GM21360 (cell line): Measurements from ENCODE around the gene TFB2M.
"Not testable (repeated sequence)": the region's sequence is repeated elsewhere in the genome, so short reads cannot be mapped to it uniquely, and the experiment has no call there.

Experiments used
- ATAC-seq: cut with Tn5 transposase; IDR thresholded peaks from one replicate; pipeline ENCODE4 v1.9.1; 2021; ENCODE audit warnings: mild to moderate bottlenecking, moderate library complexity; ENCODE audit not compliant: unreplicated experiment

TFB2M gene, protein sequence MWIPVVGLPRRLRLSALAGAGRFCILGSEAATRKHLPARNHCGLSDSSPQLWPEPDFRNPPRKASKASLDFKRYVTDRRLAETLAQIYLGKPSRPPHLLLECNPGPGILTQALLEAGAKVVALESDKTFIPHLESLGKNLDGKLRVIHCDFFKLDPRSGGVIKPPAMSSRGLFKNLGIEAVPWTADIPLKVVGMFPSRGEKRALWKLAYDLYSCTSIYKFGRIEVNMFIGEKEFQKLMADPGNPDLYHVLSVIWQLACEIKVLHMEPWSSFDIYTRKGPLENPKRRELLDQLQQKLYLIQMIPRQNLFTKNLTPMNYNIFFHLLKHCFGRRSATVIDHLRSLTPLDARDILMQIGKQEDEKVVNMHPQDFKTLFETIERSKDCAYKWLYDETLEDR

DNA sequence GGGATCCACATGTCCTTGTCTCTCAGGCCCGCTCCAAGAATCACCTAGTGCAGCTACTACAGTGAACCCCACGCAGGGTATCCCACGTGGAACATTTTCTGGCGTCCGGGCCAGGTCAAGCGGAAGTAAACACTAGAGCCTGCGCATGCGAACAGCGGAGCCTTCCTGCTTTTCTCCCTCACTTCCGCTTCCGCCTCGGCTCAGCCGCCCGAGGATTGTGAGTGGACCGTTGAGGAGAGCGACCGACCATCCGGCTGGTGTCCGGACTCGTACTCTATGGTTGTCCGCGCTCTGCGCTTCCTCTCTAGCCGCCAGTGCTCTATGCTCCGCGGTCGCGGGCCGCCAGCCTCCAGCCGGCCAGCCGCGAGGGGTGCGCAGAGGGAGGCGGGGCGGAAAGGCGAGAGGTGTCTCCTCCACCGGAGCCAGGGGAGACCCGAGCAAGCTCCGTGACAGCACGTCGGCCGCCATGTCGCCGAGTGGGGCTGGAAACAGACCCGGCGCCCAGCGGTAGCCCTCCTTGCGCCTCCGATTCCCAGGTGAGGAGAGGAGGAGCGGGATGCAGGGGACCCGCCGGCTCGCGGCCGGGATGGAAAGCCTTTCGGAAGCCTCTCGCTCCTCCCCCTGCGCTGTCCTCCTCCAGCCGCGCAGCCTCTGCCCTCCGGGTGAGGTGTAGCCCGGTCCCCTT lies at the start of gene TFB2M, which contains the start of gene CNST:
TSS of gene TFB2M (minus strand) at position 134 of the 685 bp plus-strand sequence. CDS start at position 11, 123 bp downstream.
TSS of gene CNST (plus strand) at position 329 of the 685 bp plus-strand sequence. CDS start 25,107 bp downstream, outside the sequence.
- peak; percentile 92 for ATAC-seq

DNA sequence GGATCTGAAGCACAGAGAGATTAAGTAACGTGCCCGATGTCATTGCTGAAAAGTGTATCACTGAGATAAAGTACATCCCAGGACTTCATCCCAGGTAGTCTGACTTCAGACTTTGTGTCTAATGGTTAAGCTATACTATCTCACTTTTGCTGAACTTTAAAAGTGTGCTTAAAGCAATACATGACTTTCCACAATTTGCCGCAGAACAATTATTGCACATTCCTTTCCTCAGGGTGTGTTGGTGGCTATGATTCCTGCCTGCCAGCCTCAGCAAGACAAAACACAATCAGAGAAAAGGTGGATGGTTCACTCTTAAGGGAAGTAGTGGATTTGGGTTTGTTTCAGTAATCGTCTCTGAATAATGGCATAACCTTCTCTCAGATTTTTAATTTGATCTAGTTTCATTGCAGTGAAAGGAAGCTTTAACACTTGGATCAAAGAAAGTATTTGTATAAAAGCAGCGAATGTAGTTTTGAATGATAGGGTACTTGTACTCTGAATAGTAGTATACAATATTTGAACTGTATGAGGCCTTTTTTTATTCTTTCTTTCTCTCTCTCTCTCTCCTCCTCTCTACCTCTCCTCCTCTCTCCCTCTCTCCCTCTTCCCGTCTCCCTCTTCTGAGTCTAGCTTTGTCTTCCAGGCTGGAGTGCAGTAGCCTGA lies 47.2 kb upstream of the TFB2M start:
- ATAC-seq = no peak

DNA sequence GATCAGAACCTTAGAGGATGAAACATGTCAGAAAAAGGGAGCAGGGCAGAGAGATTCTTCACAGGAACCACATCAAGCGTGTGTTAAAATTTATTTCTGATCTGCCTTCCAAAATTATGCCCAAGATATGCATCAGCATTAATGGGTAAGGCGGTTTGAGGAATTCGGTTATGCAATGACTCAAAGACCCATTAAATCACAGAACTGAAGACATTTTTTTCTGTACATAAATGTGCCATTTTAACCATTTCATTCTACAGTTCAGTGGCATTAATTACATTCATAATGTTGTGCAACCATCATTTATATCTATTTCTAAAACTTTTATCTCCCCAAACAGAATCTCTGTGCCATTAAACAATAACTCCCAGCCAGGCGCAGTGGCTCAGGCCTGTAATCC lies 43.6 kb upstream of the TFB2M start:
- ATAC-seq = no peak

DNA sequence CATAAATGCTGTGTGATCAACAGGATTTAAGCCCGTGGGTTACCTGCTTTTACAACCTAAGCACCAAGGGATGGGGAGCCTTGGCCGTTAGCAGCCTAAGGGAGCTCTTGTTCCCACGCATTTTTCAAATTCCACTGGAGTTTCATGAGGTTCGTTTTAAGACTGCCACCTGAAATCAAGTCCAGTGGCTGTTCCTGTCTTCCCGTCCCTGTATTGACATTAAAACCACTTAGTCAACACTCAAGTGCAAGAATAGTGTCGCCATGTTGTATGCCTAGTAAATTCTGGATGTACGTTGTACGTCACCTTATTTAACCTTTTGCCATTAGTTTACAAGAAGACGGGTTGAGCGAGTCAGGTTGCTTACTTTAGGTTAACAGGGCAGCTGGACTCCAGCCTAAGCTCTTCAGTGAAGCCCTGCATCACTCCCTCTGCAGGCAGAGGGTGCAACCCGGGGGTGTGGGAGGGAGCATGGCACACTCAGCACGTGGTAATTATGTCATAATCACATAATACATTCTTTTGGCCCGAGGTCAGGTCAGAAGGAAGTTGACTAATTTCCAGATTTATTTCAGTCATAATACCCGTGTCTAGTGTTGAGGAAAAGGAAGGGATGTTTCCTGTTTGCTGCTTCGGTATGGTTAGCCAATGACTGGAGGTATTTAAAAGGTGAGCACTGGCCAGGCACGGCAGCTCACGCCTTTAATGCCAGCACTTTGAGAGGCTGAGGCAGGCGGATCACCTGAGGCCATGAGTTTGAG lies 42.7 kb upstream of the TFB2M start:
- ATAC-seq = peak; percentile 76

DNA sequence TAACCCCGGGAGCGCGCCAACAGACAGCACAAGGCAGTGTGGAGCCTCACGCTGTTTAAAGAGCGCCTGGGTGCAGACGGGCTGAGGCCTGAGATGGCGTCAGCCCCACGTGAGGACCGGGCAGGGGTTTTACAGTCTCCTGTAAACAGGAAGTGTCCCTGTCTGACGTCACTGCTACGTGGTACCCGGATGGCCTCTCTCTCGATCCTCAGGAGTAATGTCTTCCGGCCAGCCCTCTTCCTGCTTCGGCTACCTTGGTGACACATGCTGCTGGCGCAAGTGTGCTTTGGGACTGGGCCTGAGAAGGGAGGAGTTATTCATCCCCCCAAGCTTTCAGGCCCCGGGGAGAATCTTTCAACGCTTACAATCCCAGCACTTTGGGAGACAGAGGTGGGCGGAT lies 41.4 kb upstream of the TFB2M start:
- ATAC-seq = no peak

DNA sequence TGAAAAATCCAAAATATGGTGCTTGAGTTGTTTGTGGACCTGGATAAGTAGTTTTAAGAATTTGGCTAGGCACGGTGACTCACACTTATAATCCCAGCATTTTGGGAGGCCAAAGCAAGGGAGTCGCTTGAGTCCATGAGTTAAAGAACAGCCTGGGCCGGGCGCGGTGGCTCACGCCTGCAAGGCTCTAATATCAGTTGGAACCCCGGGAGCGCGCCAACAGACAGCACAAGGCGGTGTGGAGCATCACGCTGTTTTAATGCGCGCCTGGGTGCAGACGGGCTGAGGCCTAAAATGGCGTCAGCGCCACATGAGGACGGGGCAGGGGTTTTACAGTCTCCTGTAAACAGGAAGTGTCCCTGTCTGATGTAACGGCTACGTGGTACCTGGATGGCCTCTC lies 39.2 kb upstream of the TFB2M start:
- not testable (repeated sequence) for ATAC-seq

DNA sequence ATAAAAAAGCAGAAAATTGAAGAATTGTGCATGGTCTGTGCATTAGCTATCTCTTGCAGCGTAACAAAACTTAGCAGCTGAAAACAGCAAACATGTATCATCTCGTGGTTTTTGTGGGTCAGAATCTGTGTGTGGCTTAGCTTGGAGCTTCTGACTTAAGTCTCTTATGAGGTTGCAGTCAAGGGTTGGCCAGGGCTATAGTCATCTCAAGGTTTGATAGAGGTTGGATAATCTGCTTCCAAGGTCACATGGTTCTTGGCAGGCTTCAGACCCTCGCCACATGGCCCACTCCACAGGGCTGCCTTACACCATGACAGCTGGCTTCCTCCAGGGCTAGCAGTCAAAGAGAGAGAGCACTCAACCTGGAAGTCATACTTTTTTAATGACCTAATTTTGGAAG lies 36.1 kb upstream of the TFB2M start:
- ATAC-seq = no peak

DNA sequence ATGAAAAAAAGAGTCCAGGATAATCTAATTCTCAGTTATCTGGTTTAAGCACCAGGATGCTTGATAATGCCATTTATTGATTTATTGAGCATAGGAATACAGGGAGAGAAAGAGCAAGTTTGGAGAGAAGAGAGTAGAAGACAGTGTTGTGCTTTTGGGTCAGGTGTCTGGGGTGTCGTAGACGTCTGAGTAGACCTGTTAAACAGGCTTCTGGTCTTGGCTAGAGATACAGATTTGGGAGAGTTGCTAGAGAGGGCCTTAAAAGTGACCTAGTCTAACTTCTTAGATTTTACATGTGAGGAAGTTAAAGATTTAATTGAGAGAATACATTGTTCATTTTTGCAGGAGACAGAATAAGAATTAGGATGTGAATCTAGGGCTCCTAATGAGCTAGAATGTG lies 34.5 kb upstream of the TFB2M start:
- no peak for ATAC-seq

DNA sequence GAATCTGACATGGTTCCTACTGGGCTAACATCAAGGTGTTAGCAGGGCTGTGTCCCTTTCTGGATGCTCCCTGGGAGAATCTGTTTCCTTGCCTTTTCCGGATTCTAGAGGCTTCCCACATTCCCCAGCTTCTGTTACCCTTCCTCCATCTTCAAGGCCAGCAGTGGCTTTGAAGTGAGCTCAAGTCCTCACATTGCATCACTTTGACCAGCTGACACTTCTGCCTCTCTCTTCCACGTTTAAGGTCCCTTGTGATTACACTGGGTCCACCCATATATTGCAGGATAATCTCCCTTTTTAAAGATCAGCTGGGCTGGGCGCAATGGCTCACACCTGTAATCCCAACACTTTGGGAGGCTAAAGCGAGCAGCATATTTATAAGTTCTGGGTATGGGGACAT lies 33.3 kb upstream of the TFB2M start:
- ATAC-seq = no peak

DNA sequence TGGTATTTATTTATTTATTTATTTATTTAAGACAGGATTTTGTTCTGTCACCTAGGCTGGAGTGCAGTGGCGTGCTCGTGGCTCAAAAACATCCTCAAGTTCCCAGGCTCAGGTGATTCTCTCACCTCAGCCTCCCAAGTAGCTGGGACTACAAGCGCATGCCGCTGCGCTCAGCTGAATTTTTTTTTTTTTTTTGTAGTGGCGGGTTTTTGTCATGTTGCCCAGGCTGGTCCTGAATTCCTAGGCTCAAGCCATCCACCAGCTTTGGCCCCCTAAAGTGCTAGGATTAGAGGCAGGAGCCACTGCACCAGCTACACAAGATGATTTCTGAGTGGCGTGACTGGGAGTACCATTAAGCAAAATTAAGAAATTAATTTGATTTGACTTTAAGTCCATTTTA lies 31.9 kb upstream of the TFB2M start:
- no peak for ATAC-seq

DNA sequence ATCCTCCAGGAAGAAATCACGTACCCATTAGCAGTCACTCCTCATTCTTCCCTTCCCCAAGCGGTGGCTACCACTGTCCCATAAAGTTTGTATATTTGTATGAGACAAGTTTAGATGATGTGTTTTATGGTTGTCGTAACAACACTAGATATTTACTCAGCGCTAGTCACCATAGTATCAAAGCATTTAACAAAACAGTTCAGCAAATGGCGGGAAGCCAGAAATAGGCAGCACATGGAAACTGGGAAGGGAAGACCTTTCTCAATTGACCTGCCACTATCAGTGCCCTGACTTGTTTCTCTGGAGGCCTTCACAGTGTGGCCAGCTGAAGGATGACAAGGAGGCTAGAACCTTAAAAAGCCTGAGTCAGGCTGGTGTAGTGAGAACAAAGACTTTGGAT lies 31.3 kb upstream of the TFB2M start:
- ATAC-seq = no peak

DNA sequence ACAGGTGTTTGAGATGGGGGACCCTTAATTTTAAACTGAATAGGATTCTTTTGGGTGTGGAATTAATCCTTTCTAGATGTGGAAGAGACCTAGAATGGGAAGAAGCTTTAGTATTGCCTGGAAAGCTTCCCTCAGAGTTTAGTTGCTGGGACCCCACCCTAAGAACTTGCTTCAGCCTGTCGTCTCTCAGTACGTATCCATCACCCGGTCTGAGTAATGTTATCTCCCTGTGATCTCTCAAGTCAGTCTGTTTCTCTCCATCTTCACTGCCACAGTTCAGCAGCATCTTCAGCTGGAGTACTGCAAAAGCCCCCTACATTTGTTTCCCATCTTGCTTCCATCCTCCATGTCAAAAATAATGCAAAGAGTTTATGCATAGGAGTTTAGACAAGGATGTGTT lies 29.1 kb upstream of the TFB2M start:
- no peak for ATAC-seq

DNA sequence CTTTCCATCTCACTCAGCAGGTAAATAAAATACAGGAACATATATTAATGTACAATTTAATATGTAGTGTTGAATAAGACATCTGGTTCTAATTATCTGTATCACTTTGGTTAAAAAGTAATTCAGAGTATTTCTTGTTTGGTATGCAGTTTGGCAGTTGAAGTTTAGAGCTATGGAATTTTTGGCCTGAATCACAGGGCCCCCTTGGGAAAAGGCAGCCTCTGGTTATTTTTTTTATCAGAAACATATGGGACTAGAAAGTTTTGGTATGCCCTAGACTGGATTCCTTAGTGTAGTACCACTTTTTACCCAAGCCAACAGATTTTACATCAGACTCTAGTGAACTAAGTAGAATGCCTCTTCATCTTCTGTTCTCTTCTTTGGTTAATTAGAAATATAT lies 26.6 kb upstream of the TFB2M start:
- no peak for ATAC-seq

DNA sequence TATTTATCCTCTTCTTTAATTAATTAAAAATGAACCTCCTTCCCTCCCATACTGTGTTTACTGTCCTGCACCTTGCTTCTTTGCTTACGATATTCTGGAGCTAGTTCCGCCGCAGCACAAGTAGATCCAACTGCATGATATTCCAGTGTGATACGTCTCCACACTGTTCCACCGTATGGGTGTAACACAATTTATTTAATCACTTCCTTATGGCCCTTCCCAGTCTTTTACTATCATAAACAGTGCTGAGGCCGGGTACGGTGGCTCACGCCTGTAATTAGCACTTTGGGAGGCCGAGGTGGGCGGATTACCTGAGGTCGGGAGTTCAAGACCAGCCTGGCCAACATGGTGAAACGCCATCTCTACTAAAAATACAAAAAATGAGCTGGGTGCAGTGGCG lies 25.9 kb upstream of the TFB2M start:
- peak; percentile 5 for ATAC-seq

DNA sequence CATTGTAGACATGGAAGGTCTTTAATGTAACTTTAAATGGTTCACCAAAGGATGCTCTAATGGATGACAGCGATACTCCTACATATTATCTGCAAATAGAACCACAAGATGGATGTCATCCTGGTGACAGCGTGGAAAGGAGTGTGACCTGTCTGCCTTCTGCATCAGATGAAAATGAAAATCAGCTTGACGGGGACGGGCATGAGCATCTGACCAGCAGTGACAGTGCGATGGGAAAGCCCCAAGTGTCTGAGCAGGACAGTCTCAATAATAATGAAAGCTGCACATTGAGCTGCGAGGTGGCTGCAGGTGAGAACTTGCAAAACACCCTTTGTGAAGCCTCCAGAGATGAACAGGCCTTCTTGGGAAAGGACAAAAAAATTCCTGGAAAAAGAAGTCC lies 25.4 kb upstream of the TFB2M start:
- ATAC-seq = peak; percentile 97

DNA sequence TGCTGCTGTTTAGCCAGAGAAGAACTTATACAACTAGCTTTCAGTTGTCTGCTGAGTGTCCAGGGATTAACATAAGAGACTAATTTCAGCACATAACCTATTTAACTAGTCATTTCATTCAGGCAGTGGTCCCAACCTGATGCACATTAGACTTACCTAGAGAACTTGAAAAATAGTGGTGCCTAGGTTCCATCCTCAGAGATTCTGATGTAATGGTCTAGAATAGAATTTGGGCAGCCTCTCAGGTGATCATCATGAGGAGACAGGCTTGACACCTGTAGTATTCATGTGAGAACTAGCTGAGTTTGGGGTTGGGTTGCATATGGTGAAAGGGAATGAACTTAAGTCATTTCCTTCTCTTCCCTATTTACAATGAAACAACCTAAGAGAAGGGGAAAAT lies 25.0 kb upstream of the TFB2M start:
- ATAC-seq = peak; percentile 34

DNA sequence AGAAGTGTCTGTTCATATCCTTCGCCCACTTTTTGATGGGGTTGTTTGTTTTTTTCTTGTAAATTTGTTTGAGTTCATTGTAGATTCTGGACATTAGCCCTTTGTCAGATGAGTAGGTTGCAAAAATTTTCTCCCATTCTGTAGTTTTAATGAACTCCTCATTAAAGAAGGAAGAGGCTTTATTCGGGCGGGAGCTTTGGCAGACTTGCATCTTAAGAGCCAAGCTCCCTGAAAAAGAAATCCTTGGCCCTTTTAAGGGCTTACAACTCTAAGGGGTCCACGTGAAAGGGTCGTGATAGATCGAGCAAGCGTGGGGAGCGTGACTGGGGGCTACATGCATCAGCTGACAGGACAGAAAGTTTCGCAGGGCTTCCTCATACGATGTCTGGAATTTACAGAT lies 23.9 kb upstream of the TFB2M start:
- ATAC-seq = not testable (repeated sequence)

DNA sequence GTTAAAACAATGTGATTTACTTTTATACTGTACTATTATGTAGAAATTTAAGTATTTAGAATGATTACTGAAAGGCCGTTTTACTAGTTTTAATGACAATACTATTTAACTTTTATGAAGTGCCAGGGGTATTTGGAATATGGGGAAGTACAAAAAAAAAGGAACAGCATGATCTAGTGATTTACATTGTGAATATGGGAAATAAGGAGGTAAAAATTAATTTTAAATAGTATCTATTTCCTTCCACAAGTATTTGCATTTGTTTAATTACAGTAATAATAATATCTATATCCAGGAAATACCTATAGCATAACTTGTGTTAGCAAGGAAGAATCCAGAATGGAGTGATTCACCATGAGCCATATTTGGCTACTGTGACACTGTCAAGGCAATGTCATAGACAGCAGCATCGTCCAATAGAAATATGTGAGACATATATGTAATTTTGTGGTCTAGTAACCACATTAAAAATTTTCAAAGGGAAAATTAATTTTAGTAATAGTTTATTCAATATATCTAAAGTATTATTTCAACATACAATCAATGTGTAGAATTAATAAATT lies 22.2 kb upstream of the TFB2M start:
- ATAC-seq = no peak

DNA sequence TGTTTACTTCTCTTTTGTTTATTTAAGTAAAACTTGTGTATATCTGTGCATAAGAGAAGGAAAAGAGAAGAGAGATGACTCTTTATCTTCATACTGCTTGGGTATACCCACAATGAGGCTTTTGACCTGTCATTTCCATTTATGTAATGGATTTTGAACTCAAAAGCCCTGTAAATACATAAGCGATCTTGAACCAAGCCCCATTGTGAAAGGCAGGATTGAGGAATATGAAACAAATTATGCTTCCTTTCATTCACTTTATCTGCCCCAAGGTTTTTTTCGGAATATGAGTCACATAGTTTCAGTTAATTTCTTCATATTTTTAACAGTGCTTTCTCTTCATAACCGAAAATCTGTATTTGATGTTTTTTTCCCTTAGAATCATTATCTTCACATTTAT lies 21.5 kb upstream of the TFB2M start:
- ATAC-seq = no peak

DNA sequence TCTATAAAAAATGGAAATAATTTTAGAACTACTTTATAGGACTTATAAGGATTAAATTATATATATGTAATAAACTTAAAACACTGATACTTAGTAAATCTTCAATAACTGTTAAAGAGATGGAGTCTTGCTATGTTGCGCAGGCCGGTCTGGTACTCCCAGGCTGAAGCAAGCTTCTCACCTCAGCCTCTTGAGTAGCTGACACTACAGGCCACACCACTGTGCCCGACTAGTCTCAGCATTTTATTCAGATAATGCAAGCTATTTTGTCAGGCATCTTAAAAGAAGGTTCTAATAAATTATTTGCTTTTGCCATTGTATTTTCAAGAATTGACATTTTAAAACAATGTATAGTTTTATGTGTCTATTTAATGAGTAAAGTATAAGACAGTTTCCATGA lies 21.0 kb upstream of the TFB2M start:
- ATAC-seq = no peak
